ENCODE data around the gene TRIP11. TPM values are rescaled to one million over a fixed set of nuclear protein-coding genes. Genes with fewer than 3 reads are reported as not detected.

The TRIP11 gene
- total RNA-seq, 4 donors from 2014 or later: 23.3 to 59.1 (median 36.9) TPM

- no peaks in the 10 kb centered on the region for H3K27me3 ChIP-seq
- TF ChIP-seq EP300 (IDR thresholded peaks at IDR 0.05) (no peak), CTCF (IDR thresholded peaks at IDR 0.05) (no peak), POLR2AphosphoS5 (IDR thresholded peaks at IDR 0.05) (no peak), POLR2A (IDR thresholded peaks at IDR 0.05) (no peak)
- no peak overlapping the region for H3K4me3 ChIP-seq
- DNase-seq (ENCODE audit: low spot score in 2 of 2): no peak
- H3K9me3 ChIP-seq: no peaks in the 10 kb centered on the region
- H3K27ac ChIP-seq: no peak overlapping the region
- no peaks in the 10 kb centered on the region for H3K4me1 ChIP-seq
- H3K36me3 ChIP-seq: peaks cover 50% of the 10 kb centered on the region
Observed at GRCh38 chr14:92014040-92014439, 25.8 kb downstream of the TRIP11 start.

GRCh38 chr14:92012121-92012748 lies 27.6 kb downstream of the TRIP11 start:
- Histone ChIP-seq H3K4me3 (no peak overlapping the region), H3K4me1 (no peaks in the 10 kb centered on the region), H3K9me3 (no peaks in the 10 kb centered on the region), H3K36me3 (peaks cover 61% of the 10 kb centered on the region), H3K27me3 (no peaks in the 10 kb centered on the region), H3K27ac (no peak overlapping the region)
- no peak for DNase-seq (ENCODE audit: low spot score in 2 of 2)
- WGBS: 82% methylated on average over 4 of the region's 4 CpGs
- TF ChIP-seq EP300 (IDR thresholded peaks at IDR 0.05) (no peak), POLR2A (IDR thresholded peaks at IDR 0.05) (no peak), CTCF (IDR thresholded peaks at IDR 0.05) (no peak)

- peaks cover 63% of the 10 kb centered on the region for H3K36me3 ChIP-seq
- H3K4me1 ChIP-seq: no peaks in the 10 kb centered on the region
- 95% methylated on average over 3 of the region's 3 CpGs for WGBS
Observed at GRCh38 chr14:92010644-92011043, 29.2 kb downstream of the TRIP11 start.

GRCh38 chr14:92009604-92010003 lies 30.3 kb downstream of the TRIP11 start:
- peaks cover 63% of the 10 kb centered on the region for H3K36me3 ChIP-seq
- H3K9me3 ChIP-seq: no peaks in the 10 kb centered on the region
- H3K27ac ChIP-seq: no peak overlapping the region
- no peaks in the 10 kb centered on the region for H3K27me3 ChIP-seq
- no peaks in the 10 kb centered on the region for H3K4me1 ChIP-seq
- no peak for TF ChIP-seq POLR2A (IDR thresholded peaks at IDR 0.05)
- TF ChIP-seq POLR2AphosphoS5 (IDR thresholded peaks at IDR 0.05): no peak
- no peak for TF ChIP-seq EP300 (IDR thresholded peaks at IDR 0.05)
- TF ChIP-seq CTCF (IDR thresholded peaks at IDR 0.05): no peak
- H3K4me3 ChIP-seq: no peak overlapping the region
- DNase-seq (ENCODE audit: low spot score in 2 of 2): no peak
- 63% methylated on average over 1 of the region's 1 CpG for WGBS

More at GRCh38 chr14:92010644-92011043, 29.2 kb downstream of the TRIP11 start:
- no peaks in the 10 kb centered on the region for H3K27me3 ChIP-seq
- H3K9me3 ChIP-seq: no peaks in the 10 kb centered on the region
- no peak overlapping the region for H3K27ac ChIP-seq
- DNase-seq (ENCODE audit: low spot score in 2 of 2): no peak
- H3K4me3 ChIP-seq: no peak overlapping the region
- TF ChIP-seq EP300 (IDR thresholded peaks at IDR 0.05) (no peak), CTCF (IDR thresholded peaks at IDR 0.05) (no peak), POLR2AphosphoS5 (IDR thresholded peaks at IDR 0.05) (no peak), POLR2A (IDR thresholded peaks at IDR 0.05) (no peak)

GRCh38 chr14:92005019-92005418 lies 34.8 kb downstream of the TRIP11 start:
- Histone ChIP-seq H3K27me3 (no peaks in the 10 kb centered on the region), H3K27ac (no peak overlapping the region), H3K9me3 (no peaks in the 10 kb centered on the region), H3K4me1 (no peaks in the 10 kb centered on the region), H3K36me3 (peaks cover 42% of the 10 kb centered on the region), H3K4me3 (no peak overlapping the region)
- no peak for DNase-seq (ENCODE audit: low spot score in 2 of 2)
- TF ChIP-seq CTCF (IDR thresholded peaks at IDR 0.05) (no peak), EP300 (IDR thresholded peaks at IDR 0.05) (no peak), POLR2AphosphoS5 (IDR thresholded peaks at IDR 0.05) (no peak), POLR2A (IDR thresholded peaks at IDR 0.05) (no peak)
- 95% methylated on average over 5 of the region's 5 CpGs for WGBS

Data from suprapubic skin (tissue), 4 donors.